NCI-H345 treated with DMSO at 0.1 percent for 48 hours (cell line): Measurements from ENCODE around the gene MMP24.

Source experiments
- DNase-seq: peaks from one replicate; lab custom pipeline; 2025; ENCODE audit not compliant: unreplicated experiment; lab: John Stamatoyannopoulos, UW

The MMP24 gene

DNA sequence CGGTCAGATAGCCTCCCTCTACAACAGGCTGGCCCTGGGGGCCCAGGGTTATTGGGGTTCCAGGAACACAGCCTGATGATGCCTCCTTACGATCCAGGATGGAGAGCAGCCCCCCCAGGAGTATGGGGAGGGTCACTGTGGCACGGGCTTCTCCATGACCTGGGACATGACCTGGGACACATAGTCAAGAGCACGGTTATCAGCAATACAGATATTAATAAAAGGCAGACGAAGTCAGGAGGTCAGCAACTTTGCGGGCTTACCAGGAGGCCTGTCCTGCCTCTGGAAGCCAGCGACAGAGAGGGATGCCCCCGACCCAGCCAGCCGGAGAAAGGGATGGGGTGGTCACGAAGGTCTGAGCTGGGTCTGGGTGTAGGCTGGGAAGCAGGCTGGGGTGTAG lies 50.6 kb downstream of the MMP24 start:
- no peak for DNase-seq

GRCh38 chr20:35277531-35278395 lies 51.3 kb downstream of the MMP24 start, which contains the start of gene MMP24OS:
MMP24OS (minus strand) TSS chr20:35278122; CDS start chr20:35277929, 193 bp downstream.
- peak; percentile 85 for DNase-seq

DNA sequence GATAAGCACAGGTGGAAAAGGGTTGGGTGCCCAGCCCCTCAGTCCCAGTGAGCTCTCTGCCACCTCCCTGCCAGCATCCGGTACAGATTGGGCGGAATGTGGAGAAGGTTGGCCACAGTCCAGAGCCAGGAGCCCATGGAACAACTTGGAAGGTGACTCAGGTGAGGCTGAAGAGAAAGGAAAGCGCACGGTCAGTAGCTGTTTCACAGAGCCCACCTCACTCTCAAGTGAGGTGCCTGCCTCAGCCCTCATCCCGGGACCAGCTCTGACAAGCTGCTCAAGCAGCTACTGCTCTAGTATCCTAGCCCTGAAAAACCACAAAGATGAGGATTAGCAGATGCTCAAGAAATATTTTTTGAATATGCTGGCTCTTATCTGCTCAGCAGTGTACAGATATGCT lies 52.5 kb downstream of the MMP24 start:
- DNase-seq, result no peak

DNA sequence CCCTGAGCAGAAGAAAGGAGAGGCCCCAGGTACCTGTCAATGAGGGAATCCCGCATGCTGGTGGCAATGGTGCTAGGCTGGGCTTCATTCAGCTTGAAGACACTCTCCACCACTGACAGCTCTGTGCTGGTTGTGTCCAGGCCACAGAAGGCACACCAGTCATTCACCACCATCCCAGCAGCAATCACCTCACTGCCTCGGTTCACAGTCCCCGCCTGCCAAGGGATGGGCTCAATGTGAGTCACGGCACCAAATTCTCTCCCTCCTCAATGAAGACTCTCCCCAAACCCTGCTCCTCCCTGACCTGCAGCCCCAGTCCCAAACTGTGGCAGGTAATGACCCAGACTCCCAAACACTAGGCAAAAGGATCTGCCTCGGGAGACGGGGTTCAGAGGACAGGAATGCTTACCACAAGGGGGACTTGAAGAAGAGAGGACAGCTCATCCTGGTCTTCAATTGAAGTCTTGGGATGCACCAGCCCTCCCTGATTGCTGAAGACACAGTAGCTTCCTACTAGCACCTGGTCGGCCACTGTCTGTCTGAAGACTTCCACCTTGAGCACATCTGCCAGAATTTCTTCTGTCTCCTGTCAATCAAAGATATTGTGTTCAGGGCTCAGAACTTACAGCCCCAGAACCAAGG lies 53.2 kb downstream of the MMP24 start:
- DNase-seq, result no peak

GRCh38 chr20:35280523-35280922 lies 54.0 kb downstream of the MMP24 start:
- no peak for DNase-seq

DNA sequence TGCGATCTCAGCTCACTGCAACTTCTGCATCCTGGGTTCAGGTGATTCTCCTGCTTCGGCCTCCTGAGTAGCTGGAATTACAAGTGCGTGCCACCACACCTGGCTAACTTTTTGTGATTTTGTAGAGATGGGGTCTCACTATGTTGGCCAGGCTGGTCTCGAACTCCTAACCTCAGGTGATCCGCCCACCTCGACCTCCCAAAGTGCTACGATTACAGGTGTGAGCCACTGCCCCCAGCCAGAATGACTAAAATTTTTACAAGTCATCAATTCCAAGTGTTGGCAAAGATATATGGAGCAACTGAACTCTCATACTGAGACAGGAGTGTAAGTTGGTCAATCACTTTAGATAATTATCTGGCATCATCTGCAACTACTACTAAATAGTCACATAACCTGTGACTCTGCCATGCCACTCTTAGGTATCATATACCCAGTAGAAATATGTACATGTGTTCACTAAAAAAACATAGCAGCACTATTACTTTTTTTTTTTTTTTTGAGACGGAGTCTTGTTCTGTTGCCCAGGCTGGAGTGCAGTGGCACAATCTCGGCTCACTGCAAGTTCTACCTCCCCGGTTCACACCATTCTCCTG lies 55.1 kb downstream of the MMP24 start:
- no peak for DNase-seq

GRCh38 chr20:35283441-35284266 lies 57.2 kb downstream of the MMP24 start:
- no peak for DNase-seq

DNA sequence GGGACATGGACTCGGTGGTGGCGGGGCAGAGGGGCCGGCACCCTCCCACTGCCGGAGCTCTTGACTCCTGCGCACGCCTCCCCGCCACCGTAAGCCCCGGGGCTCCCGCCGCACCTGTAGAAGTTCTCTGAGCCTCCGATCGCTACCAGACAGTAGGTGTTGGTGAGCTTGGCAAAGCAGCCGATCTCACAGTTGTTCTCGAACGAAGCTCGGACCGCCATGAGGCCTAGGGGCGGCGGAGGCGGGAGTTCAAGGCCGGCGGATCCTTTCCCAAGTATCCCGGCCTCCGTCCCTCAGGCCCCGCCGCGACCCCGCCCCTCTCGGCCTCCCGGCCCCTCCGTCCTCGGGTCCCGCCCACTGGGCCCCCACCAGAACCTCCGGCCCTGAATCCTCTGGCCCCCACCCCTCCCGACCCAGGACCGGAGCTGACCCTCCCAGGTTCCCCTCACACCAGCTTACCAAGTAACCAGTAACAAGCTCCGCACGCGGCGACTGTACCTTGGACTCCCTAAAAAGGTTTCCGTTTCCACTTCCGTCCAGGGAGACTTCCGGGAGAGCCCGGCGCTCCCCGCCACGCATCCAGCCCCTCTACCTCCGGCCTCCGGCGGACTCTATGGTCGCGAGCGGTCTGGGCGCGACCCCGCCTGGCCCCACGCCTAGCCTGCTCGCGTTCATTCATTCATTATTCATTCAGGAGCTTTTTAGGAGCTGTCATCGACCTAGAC lies 57.9 kb downstream of the MMP24 start, which contains the start of gene EIF6:
EIF6 (minus strand) TSS at position 506 of the 725 bp plus-strand sequence; CDS start at position 221, 285 bp downstream.
- DNase-seq, result peak; percentile 90

- DNase-seq, result no peak
Measured at GRCh38 chr20:35284992-35285805, 58.7 kb downstream of the MMP24 start.

- no peak for DNase-seq
Measured at GRCh38 chr20:35285806-35286076, 59.3 kb downstream of the MMP24 start.

DNA sequence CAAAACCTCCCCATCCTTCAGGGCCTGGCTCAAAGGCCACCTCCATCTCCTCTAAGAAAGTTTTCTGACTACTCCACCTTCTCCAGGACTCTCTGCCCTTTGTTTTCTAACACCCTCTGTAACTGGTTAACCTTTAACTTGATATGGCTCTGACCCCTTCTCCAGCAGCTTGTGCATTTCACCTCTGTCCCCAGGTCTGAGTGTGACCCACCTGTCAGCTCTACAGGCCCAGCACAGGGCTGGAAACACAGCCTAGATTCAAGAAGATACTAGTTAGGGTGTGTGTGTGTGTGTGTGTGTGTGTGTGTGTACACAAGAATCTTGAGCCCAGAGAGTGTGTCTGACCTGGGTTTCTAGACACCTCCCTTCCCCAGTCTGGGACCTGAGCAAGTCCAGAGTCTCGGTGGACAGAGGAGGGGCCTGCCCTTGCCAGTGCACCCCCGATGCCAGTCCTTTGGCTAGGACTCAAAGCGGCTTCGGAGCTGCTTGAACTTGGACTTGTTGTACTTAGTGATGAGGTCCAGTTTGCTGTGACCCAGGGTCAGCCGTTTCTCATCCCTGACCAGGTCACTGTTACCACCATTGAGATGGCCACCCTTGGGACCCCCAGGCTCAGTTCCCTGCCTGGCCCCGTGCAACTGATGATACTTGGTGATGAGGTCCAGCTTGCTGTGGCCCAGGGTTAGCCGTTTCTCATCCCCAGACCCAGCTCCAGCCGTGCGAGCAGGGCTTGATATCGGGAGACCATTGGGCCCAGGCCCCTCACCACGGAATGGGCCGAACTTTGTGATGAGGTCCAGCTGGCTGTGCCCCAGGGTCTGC lies 59.8 kb downstream of the MMP24 start:
- DNase-seq, result no peak

- DNase-seq, result no peak
Measured at GRCh38 chr20:35286899-35287508, 60.5 kb downstream of the MMP24 start.

- DNase-seq, result no peak
Measured at GRCh38 chr20:35287509-35288324, 61.2 kb downstream of the MMP24 start.

DNA sequence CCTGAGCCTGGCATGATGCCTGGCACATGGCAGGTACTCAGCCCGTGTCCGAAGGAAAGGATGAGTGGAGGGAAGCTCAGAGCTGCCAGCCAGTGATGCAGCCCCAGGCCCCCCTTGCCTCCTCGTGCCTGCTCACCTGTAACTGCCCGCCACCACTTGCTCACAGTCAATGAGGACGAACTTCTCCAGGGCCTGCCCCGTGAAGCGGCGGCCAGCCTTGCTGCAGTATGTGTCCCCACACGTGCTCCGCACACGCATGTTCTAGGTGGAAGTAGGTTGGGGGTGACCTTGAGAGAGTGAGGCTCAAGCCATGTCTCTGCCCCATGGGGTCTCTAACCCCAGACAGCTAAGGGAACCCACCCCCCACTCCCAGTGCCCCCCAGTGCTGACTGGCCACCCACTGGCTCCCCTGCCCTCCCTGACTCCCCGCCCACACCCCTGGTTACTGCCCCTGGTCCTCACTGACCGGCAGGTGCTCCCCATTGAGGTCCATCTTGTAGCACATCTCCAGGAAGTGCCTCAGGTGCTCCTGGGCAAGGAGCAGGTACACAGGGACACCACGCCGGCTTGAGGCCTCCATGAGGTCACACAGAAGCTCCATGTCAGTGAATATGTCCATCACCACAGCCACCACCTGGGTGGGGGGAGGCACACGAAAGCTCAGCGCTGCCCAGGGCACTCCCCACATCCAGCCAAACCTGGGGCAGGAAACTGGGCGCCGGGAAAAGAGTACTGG lies 62.0 kb downstream of the MMP24 start:
- DNase-seq, result no peak

DNA sequence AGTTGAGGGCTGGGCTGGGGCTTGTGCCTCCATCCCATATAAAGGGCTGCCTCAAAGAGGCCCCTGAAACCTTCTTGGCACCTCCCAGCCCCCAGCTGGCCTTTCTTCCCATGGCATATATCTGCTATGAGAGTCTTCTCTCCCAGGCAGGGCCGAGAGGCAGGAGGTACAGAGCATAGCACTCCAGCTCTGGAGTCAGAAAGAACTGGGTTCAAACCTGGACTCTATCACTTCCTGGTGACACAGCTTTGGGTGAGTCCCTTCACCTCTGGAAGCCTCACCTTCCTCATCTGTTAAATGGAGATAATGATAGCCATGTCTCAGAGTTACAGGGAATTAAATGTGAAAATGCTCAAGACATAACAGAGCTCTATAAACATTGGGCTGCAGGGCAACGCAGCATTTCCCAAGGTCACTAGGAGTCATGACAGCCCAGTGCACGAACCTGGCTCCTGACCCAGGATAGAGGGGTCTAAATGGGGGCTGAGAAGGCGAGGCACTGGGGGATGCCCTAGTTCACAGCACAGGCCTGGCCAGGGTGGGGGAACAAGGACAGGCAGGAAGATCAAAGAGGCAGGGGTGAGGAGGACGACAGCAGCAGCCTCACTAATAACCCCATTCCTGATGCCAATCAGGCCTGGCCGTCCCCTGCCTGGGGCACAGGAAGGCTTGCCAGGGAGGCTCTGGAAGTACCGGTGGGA lies 63.8 kb downstream of the MMP24 start:
- no peak for DNase-seq

- no peak for DNase-seq
Measured at GRCh38 chr20:35290887-35291417, 64.5 kb downstream of the MMP24 start.
